Measurements from ENCODE around the gene ATP5F1A.

DNA sequence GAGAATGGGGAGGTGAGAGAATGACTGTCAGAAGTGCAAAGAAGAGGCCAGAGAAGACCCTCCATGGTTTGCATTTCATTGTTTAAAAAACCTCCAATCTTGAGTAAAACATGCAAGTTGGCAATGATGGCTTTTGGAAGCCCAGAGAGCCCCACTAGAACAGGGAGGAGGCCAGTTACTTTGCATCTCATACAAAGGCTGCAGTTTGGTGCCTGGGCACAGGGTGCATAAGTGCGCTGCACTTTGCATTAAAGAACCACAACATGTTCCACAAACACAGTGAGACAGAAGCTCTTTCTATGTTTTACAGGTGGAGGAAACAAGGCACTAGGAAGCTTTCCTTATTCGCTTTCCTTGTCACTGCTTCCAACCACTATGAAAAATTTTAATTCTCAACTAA is 51.4 kb downstream of the ATP5F1A start:
- TF ChIP-seq, protein P1, sequence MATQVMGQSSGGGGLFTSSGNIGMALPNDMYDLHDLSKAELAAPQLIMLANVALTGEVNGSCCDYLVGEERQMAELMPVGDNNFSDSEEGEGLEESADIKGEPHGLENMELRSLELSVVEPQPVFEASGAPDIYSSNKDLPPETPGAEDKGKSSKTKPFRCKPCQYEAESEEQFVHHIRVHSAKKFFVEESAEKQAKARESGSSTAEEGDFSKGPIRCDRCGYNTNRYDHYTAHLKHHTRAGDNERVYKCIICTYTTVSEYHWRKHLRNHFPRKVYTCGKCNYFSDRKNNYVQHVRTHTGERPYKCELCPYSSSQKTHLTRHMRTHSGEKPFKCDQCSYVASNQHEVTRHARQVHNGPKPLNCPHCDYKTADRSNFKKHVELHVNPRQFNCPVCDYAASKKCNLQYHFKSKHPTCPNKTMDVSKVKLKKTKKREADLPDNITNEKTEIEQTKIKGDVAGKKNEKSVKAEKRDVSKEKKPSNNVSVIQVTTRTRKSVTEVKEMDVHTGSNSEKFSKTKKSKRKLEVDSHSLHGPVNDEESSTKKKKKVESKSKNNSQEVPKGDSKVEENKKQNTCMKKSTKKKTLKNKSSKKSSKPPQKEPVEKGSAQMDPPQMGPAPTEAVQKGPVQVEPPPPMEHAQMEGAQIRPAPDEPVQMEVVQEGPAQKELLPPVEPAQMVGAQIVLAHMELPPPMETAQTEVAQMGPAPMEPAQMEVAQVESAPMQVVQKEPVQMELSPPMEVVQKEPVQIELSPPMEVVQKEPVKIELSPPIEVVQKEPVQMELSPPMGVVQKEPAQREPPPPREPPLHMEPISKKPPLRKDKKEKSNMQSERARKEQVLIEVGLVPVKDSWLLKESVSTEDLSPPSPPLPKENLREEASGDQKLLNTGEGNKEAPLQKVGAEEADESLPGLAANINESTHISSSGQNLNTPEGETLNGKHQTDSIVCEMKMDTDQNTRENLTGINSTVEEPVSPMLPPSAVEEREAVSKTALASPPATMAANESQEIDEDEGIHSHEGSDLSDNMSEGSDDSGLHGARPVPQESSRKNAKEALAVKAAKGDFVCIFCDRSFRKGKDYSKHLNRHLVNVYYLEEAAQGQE (IDR thresholded peaks at IDR 0.05; ENCODE audit: low read depth), result no peak
- TF ChIP-seq CEBPB (IDR thresholded peaks at IDR 0.05), result no peak
- TF ChIP-seq EGR1 (IDR thresholded peaks at IDR 0.05), result no peak
- no peak for TF ChIP-seq YY1 (IDR thresholded peaks at IDR 0.05; ENCODE audit: low read depth)
- TF ChIP-seq, protein P2, sequence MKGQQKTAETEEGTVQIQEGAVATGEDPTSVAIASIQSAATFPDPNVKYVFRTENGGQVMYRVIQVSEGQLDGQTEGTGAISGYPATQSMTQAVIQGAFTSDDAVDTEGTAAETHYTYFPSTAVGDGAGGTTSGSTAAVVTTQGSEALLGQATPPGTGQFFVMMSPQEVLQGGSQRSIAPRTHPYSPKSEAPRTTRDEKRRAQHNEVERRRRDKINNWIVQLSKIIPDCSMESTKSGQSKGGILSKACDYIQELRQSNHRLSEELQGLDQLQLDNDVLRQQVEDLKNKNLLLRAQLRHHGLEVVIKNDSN (IDR thresholded peaks at IDR 0.05), result no peak
- TF ChIP-seq EP300 (IDR thresholded peaks at IDR 0.05; ENCODE audit: borderline replicate concordance), result no peak
- TF ChIP-seq TAF1 (IDR thresholded peaks at IDR 0.05; ENCODE audit: low read depth), result no peak
- TF ChIP-seq, protein P3, sequence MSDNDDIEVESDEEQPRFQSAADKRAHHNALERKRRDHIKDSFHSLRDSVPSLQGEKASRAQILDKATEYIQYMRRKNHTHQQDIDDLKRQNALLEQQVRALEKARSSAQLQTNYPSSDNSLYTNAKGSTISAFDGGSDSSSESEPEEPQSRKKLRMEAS (IDR thresholded peaks at IDR 0.05), result no peak
- no peak for TF ChIP-seq RAD21 (IDR thresholded peaks at IDR 0.05; ENCODE audit: low read depth)
- no peak for TF ChIP-seq TEAD4 (IDR thresholded peaks at IDR 0.05)
- TF ChIP-seq ZBTB7A (IDR thresholded peaks at IDR 0.05; ENCODE audit: low read depth), result no peak
- no peak for TF ChIP-seq NFIC (IDR thresholded peaks at IDR 0.05)
- no peak for TF ChIP-seq FOXM1 (IDR thresholded peaks at IDR 0.05; ENCODE audit: borderline replicate concordance, low read depth)
- TF ChIP-seq TCF12 (IDR thresholded peaks at IDR 0.05; ENCODE audit: low read depth), result no peak
